Thyroid gland (tissue), 4 donors: ENCODE data around the gene DGCR8. TPM values are rescaled to one million over a fixed set of nuclear protein-coding genes. Genes with fewer than 3 reads are reported as not detected.

Source experiments
- DNase-seq, 2 donors: peaks; one replicate each; pipeline ENCODE4 v3.0.0-alpha.2; 2019
- H3K27ac ChIP-seq, 3 donors: fragments of 200-600 bp; sonication (generic); 1 replicate in 2 of 3; 2 replicates in 1 of 3; pipeline ENCODE4 v1.5.1; 2016 to 2019; ENCODE audit warnings: mild to moderate bottlenecking in 1 of 3, moderate library complexity in 1 of 3
- H3K27me3 ChIP-seq: fragments of 200-600 bp; sonication (generic); one replicate; pipeline ENCODE4 v1.5.1; 2019
- H3K36me3 ChIP-seq, 2 donors: fragments of 200-600 bp; sonication (generic); one replicate each; pipeline ENCODE4 v1.5.1; 2016 to 2019
- H3K4me1 ChIP-seq, 2 donors: fragments of 200-600 bp; sonication (generic); one replicate each; pipeline ENCODE4 v1.5.1; 2017 to 2019
- H3K4me3 ChIP-seq, 3 donors: fragments of 200-600 bp; sonication (generic); replicated peaks in 1 of 3; 1 replicate in 2 of 3; 2 replicates in 1 of 3; pipeline ENCODE4 v1.5.1; 2016; ENCODE audit warnings: mild to moderate bottlenecking in 1 of 3
- H3K9me3 ChIP-seq: fragments of 200-600 bp; sonication (generic); one replicate; pipeline ENCODE4 v1.5.1; 2017
- POLR2A ChIP-seq, 2 donors: fragments of 450-650 bp; IDR thresholded peaks; one replicate each; pipeline ENCODE4 v1.6.1; 2017; ENCODE audit warnings: antibody characterized with exemption in 2 of 2, mild to moderate bottlenecking in 2 of 2, moderate library complexity in 1 of 2
- WGBS, 2 donors: methylation state at CpG; one replicate each; pipeline ENCODE4 v1.1.5; 2017; 5-methylcytosine and 5-hydroxymethylcytosine counted together
- intact Hi-C: fragments of 100-400 bp; cut with DNase I; formaldehyde crosslinking; loops from one replicate; pipeline ENCODE4 v1.15.1; 2023
- total RNA-seq, 4 donors: library from RNA; depleted of rRNA; stranded (reverse); fragments of >200 nt; gene quantifications; one replicate each; pipeline ENCODE4 v1.2.3, GENCODE V29; 2016
- TF ChIP-seq, protein P1 (sequence below), 6 experiments: fragments of 200-600 bp in 3 of 6; fragments of 450-650 bp in 3 of 6; sonication (generic) in 3 of 6; IDR thresholded peaks; one replicate each; pipeline ENCODE4 v1.5.1; 2016 to 2019; ENCODE audit warnings: antibody characterized with exemption in 6 of 6, mild to moderate bottlenecking in 2 of 6, inconsistent platforms in 1 of 6, moderate library complexity in 1 of 6

Gene DGCR8
- total RNA-seq, 4 donors from 2014 or later, result 28.9 to 48.8 (median 31.5) TPM

DNA sequence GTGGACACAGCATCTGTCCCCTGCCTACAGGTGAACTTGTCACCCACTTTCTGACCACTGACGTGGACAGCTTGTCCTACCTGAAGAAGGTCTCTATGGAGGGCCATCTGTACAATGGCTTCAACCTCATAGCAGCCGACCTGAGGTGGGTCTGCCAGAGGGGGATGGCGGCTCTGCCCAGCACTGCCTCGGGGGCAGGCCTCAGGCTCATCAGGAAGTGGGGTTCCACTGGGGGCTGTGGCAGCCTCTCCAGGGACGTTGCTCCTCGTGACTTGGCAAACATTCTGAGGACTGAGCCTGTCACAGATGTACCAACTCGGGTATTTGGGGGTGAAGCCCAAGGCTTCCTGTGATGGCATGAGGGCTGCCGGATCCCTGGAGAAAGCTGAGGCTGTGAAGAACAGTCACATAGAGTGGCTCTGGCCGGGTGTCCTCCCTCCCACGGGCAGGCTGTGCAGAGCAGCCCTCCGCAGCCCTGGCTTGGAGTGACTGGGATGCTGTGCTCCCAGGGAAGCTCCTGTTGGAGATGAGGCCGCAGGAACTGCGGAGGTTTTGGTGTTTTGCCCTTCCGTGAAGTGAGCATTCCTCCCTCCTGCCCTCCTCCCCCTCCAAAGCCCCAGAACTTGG, 26.5 kb upstream of the DGCR8 start:
- H3K27ac ChIP-seq, result no peak overlapping the region
- H3K9me3 ChIP-seq, result no peaks in the 10 kb centered on the region
- H3K4me1 ChIP-seq, result no peaks in the 10 kb centered on the region
- 87 to 96% methylated on average over 7 to 12 of the region's 14 CpGs for WGBS, 2 donors
- no peak overlapping the region for H3K4me3 ChIP-seq
- TF ChIP-seq, protein P1, sequence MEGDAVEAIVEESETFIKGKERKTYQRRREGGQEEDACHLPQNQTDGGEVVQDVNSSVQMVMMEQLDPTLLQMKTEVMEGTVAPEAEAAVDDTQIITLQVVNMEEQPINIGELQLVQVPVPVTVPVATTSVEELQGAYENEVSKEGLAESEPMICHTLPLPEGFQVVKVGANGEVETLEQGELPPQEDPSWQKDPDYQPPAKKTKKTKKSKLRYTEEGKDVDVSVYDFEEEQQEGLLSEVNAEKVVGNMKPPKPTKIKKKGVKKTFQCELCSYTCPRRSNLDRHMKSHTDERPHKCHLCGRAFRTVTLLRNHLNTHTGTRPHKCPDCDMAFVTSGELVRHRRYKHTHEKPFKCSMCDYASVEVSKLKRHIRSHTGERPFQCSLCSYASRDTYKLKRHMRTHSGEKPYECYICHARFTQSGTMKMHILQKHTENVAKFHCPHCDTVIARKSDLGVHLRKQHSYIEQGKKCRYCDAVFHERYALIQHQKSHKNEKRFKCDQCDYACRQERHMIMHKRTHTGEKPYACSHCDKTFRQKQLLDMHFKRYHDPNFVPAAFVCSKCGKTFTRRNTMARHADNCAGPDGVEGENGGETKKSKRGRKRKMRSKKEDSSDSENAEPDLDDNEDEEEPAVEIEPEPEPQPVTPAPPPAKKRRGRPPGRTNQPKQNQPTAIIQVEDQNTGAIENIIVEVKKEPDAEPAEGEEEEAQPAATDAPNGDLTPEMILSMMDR (IDR thresholded peaks at IDR 0.05), result no peak
- TF ChIP-seq POLR2A (IDR thresholded peaks at IDR 0.05), result no peak
- H3K36me3 ChIP-seq, result peaks cover 33 to 48% of the 10 kb centered on the region in 2 donors
- intact Hi-C loops, result no loop called here
- no peak for DNase-seq
- no peaks in the 10 kb centered on the region for H3K27me3 ChIP-seq

DNA sequence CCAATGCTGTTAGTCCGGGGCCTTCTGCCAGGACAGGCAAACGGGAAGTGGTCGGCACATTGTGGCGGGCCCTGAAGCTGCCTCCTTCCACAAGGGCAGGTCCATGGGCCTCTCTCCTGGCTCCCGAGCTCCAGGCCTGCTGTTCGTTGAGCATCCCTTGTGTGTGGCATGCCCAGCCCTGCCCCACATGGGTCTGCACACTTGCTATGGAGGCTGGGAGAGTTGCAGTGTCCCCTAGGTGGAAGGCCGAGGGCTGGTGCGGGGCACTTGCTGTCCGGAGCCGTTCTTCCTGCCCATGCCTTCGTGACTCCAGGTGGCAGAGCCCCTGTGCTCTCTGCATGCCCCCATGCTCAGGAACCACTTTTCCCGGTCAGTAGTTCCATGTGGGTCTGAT, 26.0 kb upstream of the DGCR8 start:
- Histone ChIP-seq H3K4me1 (no peaks in the 10 kb centered on the region), H3K36me3 (peaks cover 33 to 43% of the 10 kb centered on the region in 2 donors), H3K27me3 (no peaks in the 10 kb centered on the region), H3K4me3 (no peak overlapping the region), H3K27ac (no peak overlapping the region), H3K9me3 (no peaks in the 10 kb centered on the region)
- WGBS, 2 donors, result 93 to 95% methylated on average over 4 to 5 of the region's 12 CpGs
- intact Hi-C loops, result no loop called here
- no peak for DNase-seq
- TF ChIP-seq, protein P1 (IDR thresholded peaks at IDR 0.05), result no peak
- TF ChIP-seq POLR2A (IDR thresholded peaks at IDR 0.05), result no peak

DNA sequence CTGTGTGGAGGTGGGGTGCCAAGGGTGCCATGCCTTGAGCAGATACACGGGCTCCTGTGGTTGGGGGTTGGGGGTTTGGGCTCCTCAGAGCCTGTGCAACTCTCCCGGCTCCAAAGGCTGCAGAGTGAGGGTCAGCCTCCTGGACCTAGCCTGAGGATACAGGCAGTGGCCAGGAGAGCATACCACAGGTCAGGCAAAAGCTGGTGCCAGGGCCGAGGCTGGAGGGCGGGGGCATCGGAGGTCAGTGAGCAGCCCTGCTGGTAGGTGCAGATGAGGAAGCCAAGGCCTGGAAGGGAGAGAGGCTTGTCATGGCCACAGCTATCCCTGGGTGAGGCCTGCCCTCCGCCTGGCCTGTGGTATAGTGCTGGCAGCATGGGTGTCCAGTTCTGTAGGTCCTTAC, 25.6 kb upstream of the DGCR8 start:
- no peak overlapping the region for H3K4me3 ChIP-seq
- no peak for DNase-seq
- H3K27me3 ChIP-seq, result no peaks in the 10 kb centered on the region
- intact Hi-C loops, result no loop called here
- peaks cover 33 to 40% of the 10 kb centered on the region in 2 donors for H3K36me3 ChIP-seq
- no peaks in the 10 kb centered on the region for H3K9me3 ChIP-seq
- 90 to 100% methylated on average over 2 to 6 of the region's 6 CpGs for WGBS, 2 donors
- TF ChIP-seq, protein P1 (IDR thresholded peaks at IDR 0.05), result no peak
- TF ChIP-seq POLR2A (IDR thresholded peaks at IDR 0.05), result no peak
- H3K27ac ChIP-seq, result no peak overlapping the region
- H3K4me1 ChIP-seq, result no peaks in the 10 kb centered on the region

DNA sequence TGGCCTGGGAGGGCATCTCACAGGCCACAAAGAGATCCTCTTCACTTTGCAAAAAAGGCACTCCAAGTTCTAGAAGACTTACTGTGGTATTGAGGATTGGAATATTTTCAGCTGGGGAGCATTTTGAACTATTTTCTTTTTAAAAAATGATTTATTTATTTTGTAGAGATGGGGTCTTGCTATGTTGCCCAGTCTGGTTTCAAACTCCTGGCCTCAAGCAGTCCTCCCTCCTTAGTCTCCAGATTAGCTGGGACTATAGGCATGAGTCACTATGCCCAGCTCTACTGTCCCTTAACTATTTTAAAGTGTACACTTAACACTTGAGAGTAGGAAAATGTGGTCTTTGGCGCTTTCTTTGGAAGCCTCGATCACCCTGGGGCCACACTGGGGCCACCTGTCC, 24.9 kb upstream of the DGCR8 start:
- H3K27me3 ChIP-seq, result no peaks in the 10 kb centered on the region
- no peaks in the 10 kb centered on the region for H3K9me3 ChIP-seq
- TF ChIP-seq, protein P1 (IDR thresholded peaks at IDR 0.05), result no peak
- TF ChIP-seq POLR2A (IDR thresholded peaks at IDR 0.05), result no peak
- 91 to 100% methylated on average over 2 of the region's 2 CpGs for WGBS, 2 donors
- H3K4me3 ChIP-seq, result no peak overlapping the region
- no peak for DNase-seq
- H3K36me3 ChIP-seq, result peaks cover 33 to 40% of the 10 kb centered on the region in 2 donors
- H3K4me1 ChIP-seq, result no peaks in the 10 kb centered on the region
- no peak overlapping the region for H3K27ac ChIP-seq
- intact Hi-C loops, result no loop called here

DNA sequence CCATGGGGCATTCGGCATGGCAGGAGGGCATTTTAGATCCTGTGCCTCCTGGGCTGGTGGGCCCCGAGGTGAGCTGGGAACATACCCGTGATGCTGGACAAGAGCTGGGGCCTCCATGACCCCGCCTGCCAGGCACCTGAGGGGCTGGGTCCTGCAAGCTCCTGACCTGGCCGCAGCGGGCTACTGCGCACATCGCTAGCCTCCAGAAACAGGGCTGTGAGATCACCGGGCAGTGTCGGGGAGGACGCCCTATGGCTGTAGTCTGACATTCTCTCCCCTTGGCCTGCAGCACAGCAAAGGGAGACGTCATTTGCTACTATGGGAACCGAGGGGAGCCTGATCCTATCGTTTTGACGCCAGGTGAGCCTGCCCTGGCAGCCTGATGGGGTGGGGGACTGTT, 24.4 kb upstream of the DGCR8 start:
- no peaks in the 10 kb centered on the region for H3K4me1 ChIP-seq
- 94 to 98% methylated on average over 3 to 4 of the region's 15 CpGs for WGBS, 2 donors
- TF ChIP-seq POLR2A (IDR thresholded peaks at IDR 0.05), result no peak
- TF ChIP-seq, protein P1 (IDR thresholded peaks at IDR 0.05), result no peak
- no peak for DNase-seq
- no peaks in the 10 kb centered on the region for H3K9me3 ChIP-seq
- intact Hi-C loops, result no loop called here
- H3K36me3 ChIP-seq, result peaks cover 33 to 40% of the 10 kb centered on the region in 2 donors
- no peak overlapping the region for H3K27ac ChIP-seq
- H3K27me3 ChIP-seq, result no peaks in the 10 kb centered on the region
- H3K4me3 ChIP-seq, result no peak overlapping the region
